GM12892 (cell line): Measurements from ENCODE around the gene HSD17B2.

Experiments used
- DNase-seq: peaks from one replicate; pipeline ENCODE4 v3.0.0; 2011; ENCODE audit not compliant: insufficient read length
- FAIRE-seq: peaks from 2 replicates; lab custom pipeline; 2011; peaks lifted over from hg19 to GRCh38; lab: Jason Lieb, UNC
- POLR2A ChIP-seq: IDR thresholded peaks from 2 replicates; pipeline ENCODE4 v1.6.1; 2011; ENCODE audit warnings: low read depth, low read length, control low read depth
- POLR2AphosphoS5 ChIP-seq: IDR thresholded peaks from 2 replicates; pipeline ENCODE4 v1.6.1; 2011; ENCODE audit warnings: low read depth, low read length, control low read depth
- TAF1 ChIP-seq: IDR thresholded peaks from 2 replicates; pipeline ENCODE4 v1.6.1; 2011; ENCODE audit warnings: low read depth, mild to moderate bottlenecking, control low read depth, low read length, borderline replicate concordance

HSD17B2 gene

DNA sequence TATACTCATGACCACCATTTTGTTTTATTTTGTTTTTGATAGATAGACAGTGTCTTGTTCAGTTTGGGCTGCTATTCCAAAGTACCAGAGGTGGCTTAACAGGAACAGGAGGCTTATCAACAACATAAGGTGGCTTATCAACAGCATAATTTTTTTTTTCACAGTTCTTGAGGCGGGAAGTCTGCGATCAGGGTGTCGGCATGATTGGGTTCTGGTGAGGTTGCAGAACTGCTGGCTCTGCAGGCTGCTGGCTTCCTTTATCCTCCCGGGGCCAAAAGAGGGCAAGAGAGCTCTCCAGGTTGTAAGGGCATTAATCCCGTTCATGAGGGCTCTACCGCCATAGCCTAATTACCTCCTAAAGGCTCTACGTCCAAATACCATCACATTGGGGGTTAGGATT lies 11.8 kb upstream of the HSD17B2 start:
- DNase-seq (no peak), FAIRE-seq (no peak)
- TF ChIP-seq TAF1 (no peak), POLR2AphosphoS5 (no peak)

DNA sequence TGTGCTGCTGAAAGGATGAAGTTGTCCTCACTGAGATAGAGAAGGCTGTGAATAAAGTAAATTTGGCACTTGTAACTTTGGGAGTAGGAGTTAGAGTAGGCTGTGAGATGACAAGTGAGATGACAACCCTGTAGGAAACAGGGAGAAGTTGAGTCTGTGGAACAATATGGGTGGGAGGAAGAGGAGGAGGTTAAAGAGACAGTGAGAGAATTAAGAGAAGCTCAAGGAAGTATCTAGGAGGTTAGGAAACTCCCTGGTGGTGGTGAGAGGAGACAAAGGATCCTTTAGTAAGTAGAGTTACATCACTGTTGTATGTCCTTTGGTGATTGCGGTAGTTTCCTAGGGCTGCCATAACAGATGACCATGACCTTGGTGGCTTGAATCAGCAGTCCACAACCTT lies 10.7 kb upstream of the HSD17B2 start:
- FAIRE-seq: no peak
- no peak for TF ChIP-seq POLR2A
- TF ChIP-seq POLR2AphosphoS5: no peak
- no peak for TF ChIP-seq TAF1
- no peak for DNase-seq

DNA sequence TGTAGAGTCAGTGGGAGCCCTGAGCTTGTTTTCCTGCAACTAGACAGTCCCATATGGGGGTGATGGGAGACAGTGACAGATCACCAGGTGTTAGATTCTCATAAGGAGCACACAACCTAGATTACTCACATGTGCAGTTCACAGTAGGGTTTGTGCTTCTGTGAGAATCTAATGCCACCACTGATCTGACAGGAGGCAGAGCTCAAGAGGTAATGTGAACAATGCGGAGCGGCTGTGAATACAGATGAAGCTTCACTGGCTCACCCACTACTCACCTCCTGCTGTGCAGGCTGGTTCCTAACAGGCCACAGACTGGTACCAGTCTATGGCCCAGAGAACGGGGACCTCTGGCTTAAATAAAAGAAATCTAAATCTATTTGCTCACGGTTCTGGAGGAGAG lies 10.2 kb upstream of the HSD17B2 start:
- no peak for FAIRE-seq
- TF ChIP-seq TAF1 (no peak), POLR2A (no peak)
- DNase-seq: no peak

GRCh38 chr16:82027629-82028064 lies 7.4 kb upstream of the HSD17B2 start:
- DNase-seq: no peak
- FAIRE-seq: no peak
- TF ChIP-seq POLR2A (no peak), POLR2AphosphoS5 (no peak), TAF1 (no peak)

DNA sequence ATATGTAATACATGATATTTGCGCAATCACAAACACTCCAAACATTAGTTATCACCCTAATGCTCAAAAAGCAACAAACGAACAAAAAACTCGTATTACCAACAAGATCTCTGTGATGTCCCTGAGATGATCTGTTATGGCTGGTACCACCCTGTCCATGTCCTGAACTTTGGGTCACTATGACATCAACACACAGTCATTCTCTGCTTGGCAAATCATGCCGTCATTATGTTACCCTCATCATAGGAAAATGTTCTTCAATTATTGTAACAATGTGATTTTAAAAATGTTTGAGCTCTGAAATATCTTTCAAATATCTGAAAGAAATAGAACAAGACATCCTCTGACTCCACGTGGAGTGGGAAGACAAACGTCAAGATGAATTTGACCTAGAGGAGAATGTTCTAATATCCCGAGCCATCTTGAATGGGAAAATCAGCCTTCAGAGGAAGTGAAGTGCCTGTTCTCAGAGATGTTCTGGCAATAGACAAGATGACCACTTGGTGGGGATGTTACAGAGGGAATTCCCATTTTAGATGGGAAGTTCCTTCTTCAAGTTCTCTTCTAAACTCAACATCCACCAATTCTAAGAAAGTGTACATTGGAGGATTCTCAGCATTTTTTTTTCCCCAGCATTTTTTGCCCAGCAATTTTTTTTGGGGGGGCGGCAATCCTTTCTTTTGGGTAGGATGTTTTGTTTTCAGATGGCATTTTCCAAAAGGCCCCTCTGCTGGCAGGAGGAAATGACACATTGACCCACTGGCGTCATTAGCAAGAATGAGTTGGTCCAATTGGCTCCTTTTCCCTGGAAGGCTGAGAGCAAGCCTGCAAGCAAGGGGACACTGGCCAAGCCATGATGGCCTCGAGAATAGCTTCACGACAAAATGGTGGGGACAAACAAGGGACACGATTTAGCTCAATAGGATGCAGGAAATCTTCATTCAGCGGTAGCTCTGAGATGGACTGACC lies 3.7 kb upstream of the HSD17B2 start:
- DNase-seq (no peak), FAIRE-seq (no peak)
- TF ChIP-seq TAF1 (no peak), POLR2A (no peak), POLR2AphosphoS5 (no peak)

GRCh38 chr16:82033006-82033405 lies 2.0 kb upstream of the HSD17B2 start:
- FAIRE-seq (no peak), DNase-seq (no peak)
- TF ChIP-seq TAF1 (no peak), POLR2A (no peak), POLR2AphosphoS5 (no peak)

DNA sequence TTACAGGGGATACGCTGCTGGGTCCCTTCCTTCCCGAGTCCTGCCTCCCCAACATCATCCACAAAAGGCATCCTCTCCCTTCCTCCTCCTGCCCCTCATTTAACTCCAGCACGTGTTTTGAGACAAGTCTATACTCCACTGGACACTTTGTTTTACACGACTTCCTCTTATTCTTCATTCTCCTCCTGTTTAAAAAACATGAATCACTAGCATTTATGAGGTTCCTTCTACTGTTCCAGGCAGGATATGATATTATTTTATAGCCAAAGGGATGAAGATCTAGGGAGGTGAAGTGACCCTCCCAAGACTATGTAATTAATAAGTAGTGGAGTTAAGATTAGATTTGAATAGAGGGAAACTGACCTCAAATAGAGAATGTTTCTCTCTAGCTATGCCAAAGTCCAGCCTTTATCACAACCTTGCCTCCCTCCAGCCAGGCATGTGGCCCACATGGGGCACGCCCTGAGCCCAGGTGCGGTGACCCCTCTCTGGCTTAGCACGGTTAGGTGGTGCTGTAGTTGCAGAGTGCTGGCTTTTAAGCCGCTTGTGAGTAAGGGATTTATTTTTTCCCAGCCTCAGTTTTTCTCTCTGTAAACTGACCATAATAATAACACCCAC lies 1.3 kb upstream of the HSD17B2 start:
- FAIRE-seq (no peak), DNase-seq (no peak)
- TF ChIP-seq POLR2AphosphoS5 (no peak), TAF1 (no peak), POLR2A (no peak)

GRCh38 chr16:82037251-82037650 lies 2.2 kb downstream of the HSD17B2 start:
- TF ChIP-seq POLR2AphosphoS5: no peak
- no peak for TF ChIP-seq TAF1
- TF ChIP-seq POLR2A: no peak
- DNase-seq (no peak), FAIRE-seq (no peak)

- DNase-seq: no peak
- TF ChIP-seq TAF1 (no peak), POLR2AphosphoS5 (no peak), POLR2A (no peak)
- FAIRE-seq: no peak
These were observed 2.6 kb downstream of the HSD17B2 start for GRCh38 chr16:82037666-82038065.

- TF ChIP-seq POLR2AphosphoS5: no peak
- no peak for TF ChIP-seq TAF1
- no peak for TF ChIP-seq POLR2A
- no peak for DNase-seq
- FAIRE-seq: no peak
These were observed 5.2 kb downstream of the HSD17B2 start for GRCh38 chr16:82040296-82040695.

- FAIRE-seq (no peak), DNase-seq (no peak)
- TF ChIP-seq POLR2A: no peak
- no peak for TF ChIP-seq TAF1
- TF ChIP-seq POLR2AphosphoS5: no peak
These were observed 6.5 kb downstream of the HSD17B2 start for GRCh38 chr16:82041542-82041941.
